Femur (tissue), 1 donor: Measurements from ENCODE around the gene CLEC4A.
"Not testable (repeated sequence)": the region's sequence is repeated elsewhere in the genome, so short reads cannot be mapped to it uniquely, and the experiment has no call there.

Source experiments
- DNase-seq: peaks from one replicate; pipeline ENCODE4 v3.0.0-alpha.2; 2017

Gene CLEC4A

GRCh38 chr12:8123124-8123912 lies at the start of gene CLEC4A:
Gene CLEC4A (plus strand): TSS chr12:8123617. CDS start chr12:8123879, 262 bp downstream.
- no peak for DNase-seq

- no peak for DNase-seq
Measured at GRCh38 chr12:8075935-8076334, 47.5 kb upstream of the CLEC4A start.

- no peak for DNase-seq
Measured at GRCh38 chr12:8076366-8076765, 47.1 kb upstream of the CLEC4A start.

- no peak for DNase-seq
Measured at GRCh38 chr12:8077207-8077606, 46.2 kb upstream of the CLEC4A start.

- peak; percentile 43 for DNase-seq
Measured at GRCh38 chr12:8078398-8078797, 45.0 kb upstream of the CLEC4A start.

- no peak for DNase-seq
Measured at GRCh38 chr12:8078916-8079315, 44.5 kb upstream of the CLEC4A start.

GRCh38 chr12:8080120-8080519 lies 43.3 kb upstream of the CLEC4A start:
- no peak for DNase-seq

- peak; percentile 23 for DNase-seq
Measured at GRCh38 chr12:8081251-8081920, 42.0 kb upstream of the CLEC4A start.

- DNase-seq: no peak
Measured at GRCh38 chr12:8082808-8083100, 40.7 kb upstream of the CLEC4A start.

- DNase-seq: not testable (repeated sequence)
Measured at GRCh38 chr12:8084351-8084750, 39.1 kb upstream of the CLEC4A start.

GRCh38 chr12:8087666-8088065 lies 35.8 kb upstream of the CLEC4A start:
- DNase-seq: no peak

GRCh38 chr12:8088574-8088973 lies 34.8 kb upstream of the CLEC4A start:
- DNase-seq: no peak

GRCh38 chr12:8089277-8089676 lies 34.1 kb upstream of the CLEC4A start:
- not testable (repeated sequence) for DNase-seq

GRCh38 chr12:8089716-8090115 lies 33.7 kb upstream of the CLEC4A start:
- no peak for DNase-seq

- no peak for DNase-seq
Measured at GRCh38 chr12:8093291-8093690, 30.1 kb upstream of the CLEC4A start.

- DNase-seq: no peak
Measured at GRCh38 chr12:8096281-8096915, 27.0 kb upstream of the CLEC4A start.

- DNase-seq: no peak
Measured at GRCh38 chr12:8099235-8099634, 24.2 kb upstream of the CLEC4A start.

GRCh38 chr12:8108808-8109398 lies 14.5 kb upstream of the CLEC4A start:
- DNase-seq: peak; percentile 82

GRCh38 chr12:8113117-8113516 lies 10.3 kb upstream of the CLEC4A start:
- not testable (repeated sequence) for DNase-seq

- DNase-seq: no peak
Measured at GRCh38 chr12:8120072-8120713, 3.2 kb upstream of the CLEC4A start.

GRCh38 chr12:8127138-8127537 lies 3.7 kb downstream of the CLEC4A start:
- no peak for DNase-seq

- DNase-seq: not testable (repeated sequence)
Measured at GRCh38 chr12:8133636-8134397, 10.4 kb downstream of the CLEC4A start.
